Activated CD4-positive, alpha-beta T cell treated with anti-CD3 and anti-CD28 coated beads for 4 hours (primary cell): ENCODE measurements around the gene HCRT.
"Not testable (repeated sequence)": the region's sequence is repeated elsewhere in the genome, so short reads cannot be mapped to it uniquely, and the experiment has no call there.

Experiments
- DNase-seq, 2 donors: peaks; one replicate each; pipeline ENCODE4 v3.0.0-alpha.2; 2020

Gene HCRT

DNA sequence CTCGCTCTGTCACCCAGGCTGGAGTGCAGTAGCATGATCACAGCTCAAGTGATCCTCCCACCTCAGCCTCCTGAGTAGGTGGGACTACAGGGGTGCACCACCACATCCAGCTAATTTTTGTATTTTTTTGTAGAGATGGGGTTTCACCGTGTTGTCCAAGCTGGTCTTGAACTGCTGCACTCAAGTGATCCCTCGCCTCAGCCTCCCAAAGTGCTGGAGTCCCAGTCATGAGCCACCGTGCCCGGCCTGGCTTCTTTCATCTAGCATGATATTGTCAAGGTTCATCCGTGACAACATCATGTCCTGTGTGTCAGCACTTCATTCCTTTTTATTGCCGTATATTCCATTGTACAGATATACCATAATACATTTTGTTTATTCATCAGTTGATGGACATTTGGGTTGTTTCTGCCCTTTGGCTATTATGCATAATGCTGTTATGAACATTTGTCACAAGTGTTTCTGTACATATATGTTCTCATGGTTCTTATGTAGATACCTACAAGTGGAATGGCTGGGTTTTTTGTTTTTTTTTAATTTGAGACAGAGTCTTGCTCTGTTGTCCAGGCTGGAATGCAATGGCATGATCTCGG, 12.4 kb upstream of the HCRT start:
- DNase-seq, result no peak

DNA sequence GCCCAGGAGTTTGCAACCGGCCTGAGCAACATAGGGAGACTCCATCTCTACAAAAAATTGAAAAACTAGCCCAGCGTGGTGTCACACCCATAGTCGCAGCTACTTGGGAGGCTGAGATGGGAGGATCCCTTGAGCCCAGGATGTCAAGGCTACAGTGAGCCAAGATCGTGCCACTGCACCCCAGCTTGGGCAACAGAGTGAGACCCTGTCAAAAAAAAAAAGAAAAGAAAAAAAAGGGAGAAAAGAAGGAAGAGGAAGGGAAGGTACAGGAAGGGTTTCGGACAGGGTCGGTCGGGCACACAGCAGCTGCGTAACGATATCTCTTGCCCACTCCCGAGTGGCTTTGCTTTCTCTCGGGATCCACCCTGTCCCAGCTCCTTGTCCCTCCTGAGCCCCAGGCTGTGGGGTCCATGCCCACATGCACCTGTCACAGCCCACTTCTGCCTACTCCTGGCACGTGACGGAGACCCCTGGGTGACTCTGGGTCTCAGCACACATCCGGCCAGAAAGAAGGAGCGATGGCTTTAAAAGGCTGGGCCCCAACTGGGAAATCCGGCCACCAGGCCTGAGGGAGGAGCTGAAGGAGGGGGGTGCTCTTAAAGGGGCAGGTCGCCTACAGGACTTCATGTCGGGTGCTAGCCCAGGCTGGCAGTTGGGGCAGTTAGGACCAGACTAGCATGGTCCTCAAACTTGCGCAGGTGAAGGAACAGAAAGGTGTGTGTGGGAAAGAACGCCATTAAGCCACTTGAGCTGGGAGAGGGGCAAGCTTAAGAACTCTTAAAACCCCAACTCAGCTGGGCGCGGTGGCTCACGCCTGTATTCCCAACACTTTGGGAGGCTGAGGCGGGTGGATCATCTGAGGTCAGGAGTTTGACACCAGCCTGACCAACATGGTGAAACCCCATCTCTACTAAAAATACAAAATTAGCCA, 9.0 kb upstream of the HCRT start, which contains the start of gene GHDC:
TSS of gene GHDC (minus strand) at position 526 of the 931 bp plus-strand sequence. CDS start 913 bp downstream, outside the sequence.
- DNase-seq, result peak; percentile 72 to 75

DNA sequence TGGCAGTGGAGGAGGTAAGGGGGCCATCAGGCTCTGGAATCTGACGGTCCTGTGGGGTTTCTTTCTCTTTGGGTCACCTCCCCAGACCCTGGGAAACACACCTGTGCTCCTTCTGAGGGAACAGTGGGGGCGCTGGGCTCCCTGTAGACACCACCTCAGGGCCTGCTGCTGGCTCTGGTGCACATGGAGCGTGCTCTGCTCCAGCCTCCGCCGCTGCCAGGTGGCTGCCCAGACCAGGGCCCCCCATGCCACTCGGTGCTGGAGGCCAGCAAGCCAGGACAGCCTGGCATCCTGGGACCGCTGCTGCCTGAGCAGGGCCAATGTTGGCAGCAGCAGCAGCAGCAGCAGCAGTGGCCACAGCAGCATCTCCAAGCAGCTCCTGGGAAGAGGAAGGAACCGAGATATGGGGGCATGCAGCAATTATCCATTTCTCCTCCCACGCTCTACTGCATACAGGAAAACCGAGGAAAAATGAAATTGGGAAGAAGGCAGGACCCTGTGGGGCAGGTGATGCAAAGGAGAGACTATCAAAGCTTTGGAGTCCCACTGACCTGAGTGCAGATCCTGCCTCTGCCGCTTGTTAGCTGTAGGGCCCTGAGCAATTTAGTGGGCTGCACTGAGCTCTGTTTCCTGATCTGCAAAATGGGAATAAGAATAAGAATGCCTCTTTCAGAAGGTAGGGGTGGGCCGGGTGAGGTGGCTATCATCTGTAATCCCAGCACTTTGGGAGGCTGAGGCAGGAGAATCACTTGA, 8.1 kb upstream of the HCRT start:
- no peak for DNase-seq

DNA sequence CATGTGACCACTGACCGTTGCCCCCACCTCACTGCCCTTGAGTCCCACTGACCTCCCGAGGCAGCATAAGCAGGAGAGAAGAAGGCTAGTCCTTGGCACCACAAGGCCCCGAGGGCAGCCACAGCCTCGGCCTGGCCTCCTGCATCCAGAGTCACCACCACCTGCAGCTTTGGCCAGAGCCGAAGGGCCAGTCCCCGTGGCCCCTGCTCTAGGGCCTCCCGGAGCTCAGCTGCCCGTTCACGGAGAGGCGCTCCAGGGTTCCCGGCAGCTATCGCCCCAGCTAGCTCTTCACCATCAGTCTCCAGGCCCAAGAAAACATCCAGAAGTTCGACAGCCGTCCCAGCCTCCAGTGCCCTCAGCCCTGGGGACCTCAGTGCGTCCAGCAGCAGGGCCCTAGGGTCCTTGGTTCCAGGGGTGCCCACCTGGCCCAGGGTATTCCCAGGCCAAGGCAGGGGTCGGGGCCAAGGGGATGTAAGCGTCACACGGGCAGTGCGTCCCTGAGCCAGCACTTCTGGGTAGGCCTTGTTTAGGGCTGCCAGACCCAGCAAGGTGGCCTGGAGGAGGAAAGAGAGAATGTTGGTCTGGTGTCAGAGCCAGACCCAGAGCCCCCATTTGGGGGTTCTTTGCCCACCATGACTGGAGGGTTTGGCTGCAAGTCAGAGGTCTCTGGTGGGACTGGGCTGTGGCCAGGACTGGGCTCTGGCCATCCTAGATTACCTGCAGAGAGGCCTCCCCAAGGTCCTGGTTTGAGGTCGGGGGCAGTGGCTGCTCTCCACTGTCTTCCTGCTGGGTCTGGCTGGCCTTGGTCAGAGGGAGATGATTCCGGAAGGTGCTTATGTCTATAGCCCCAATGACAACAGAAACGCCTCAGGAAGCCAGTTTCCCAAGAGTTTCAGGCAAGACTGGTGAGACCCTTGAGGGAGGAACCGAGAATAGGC, 7.2 kb upstream of the HCRT start:
- no peak for DNase-seq

DNA sequence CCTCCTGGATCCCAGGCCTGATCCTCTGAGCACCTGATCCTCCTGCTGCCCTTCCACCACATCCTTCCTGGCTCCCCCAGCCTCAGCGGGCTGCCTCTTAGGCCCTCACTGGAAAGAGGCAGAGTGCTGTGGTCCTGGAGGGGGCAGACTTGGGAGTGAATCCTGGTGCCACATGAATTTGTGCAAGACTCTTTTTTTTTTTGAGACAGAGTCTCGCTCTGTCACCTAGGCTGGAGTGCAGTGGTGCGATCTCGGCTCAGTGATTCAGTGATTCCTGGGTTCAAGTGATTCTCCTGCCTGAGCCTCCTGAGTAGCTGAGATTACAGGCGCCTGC, 6.0 kb upstream of the HCRT start:
- DNase-seq, result no peak

DNA sequence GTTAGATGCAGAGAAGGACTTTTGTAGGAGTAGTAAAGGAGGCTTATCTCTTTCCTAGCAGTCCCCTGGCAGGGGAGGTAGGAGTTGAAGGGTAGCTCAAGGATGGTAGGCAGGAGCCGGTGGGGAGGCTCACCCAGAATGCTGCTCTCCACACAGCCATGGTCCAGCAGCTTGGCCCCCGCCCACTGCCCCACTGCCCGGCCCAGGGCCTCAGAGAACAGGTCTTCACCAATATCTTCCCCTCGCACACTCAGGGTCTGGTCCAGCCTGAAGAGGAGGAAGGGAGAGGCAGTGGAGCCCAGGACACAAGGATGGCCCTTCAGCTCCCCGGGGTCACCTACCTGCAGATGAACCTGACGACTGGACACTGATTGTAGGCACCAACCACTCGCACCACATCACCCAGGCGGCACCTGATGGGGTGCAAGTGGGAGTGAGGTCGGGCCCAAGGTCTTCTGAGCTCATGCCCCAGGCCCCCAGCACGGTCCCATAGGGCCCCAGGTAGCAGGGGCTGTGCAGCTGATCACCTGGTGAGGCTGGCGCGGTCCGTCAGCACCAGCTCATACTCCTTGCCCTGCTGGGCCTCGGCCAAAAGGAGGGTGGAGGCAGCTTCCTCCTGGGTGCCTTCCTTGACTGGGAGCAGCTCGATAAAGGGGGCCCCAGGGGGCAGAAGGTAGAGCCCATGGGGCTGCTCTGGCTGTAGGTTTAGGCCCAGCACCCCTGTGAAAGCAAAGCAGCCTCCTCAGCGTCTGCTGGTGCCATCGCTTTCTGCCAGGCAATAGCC, 5.4 kb upstream of the HCRT start:
- DNase-seq, result no peak

DNA sequence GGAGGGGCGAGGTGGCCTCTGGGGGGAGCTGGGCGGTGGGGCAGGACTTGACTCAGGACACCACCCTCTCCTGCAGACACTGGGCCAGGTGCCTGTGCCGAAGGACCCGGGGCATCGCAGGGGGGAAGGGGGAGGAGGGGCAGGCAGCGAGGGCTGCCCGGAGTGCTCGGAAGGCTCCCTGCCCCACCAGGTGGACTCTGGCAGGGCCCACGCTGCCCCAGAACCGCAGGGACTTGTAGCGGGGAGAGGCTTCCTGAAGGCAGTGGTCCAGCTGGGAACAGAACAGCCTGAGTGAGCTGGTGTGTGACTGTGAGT, 4.4 kb upstream of the HCRT start:
- DNase-seq, result no peak

DNA sequence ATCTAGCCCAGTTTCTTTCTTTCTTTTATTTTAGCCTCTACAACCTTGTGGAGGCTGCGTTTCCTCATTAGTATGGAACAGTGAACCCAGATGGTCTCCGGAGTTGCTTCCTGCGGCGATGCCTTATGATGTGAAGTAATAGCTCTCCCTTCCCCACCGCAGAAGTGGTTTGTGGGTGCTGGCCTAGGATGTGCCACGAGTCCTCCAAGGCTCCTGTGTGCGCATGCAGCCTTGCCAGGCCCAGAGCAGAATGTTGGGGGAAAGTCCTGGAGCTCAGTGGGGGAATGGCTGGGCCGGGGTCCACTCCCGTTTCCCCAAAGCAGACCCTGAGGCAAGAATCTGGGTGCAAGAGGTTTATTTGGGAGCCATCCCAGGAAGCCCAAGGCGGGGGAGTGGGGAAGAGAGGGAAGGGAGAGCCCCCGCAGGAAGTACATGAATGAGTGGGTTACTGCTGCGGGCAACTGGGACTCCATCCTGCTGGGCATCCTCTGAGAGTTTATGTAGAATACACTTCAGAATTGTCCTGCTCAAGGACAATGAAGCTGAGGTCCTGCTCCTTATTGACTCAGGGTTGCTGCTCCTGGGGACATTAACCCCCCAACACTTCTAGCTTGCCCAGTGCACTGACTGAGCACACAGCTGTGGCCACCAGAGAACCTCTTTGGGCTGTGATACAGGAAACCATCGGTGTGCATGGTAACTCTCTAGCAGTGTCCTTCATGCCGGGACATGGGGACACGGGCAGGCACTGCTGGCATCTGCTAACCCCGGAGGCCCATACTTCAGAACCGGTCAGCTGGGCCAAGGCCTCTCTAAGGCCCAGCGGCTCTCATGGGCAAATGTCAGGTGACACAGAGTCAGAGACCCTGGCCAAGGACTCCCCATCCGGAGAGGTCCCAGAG, 3.7 kb upstream of the HCRT start:
- DNase-seq, result no peak

DNA sequence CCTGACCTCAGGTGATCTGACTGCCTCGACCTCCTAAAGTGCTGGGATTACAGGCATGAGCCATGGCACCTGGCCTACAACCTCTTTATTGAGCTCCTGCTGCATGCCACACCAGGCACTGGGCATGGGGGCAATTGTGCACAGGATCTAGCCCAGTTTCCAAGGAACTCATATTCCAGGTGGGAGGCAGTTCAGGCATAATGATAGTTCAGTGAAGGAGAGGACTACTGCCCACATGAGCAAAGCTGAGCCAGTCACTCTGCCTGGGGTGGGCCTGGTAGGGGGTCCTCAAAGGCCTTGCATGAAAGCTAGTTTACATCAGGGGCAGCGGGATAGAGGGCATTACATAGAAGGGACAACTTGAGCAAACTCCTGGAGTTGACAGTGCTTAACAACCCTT, 2.6 kb upstream of the HCRT start:
- DNase-seq, result no peak

DNA sequence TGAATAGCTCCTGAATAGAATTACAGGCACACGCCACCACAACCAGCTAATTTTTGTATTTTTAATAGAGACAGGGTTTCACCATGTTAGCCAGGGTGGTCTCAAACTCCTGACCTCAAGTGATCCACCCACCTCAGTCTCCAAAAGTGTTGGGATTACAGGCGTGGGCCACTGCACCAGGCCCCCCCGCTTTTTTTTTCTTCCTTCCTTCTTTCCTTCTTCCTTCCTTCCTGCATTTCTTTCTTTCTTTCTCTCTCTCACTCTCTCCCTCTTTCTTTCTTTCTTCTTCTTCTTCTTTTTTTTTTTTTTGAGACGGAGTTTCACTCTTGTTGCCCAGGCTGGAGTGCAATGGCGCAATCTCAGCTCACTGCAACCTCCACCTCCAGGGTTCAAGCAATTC, 939 bp upstream of the HCRT start:
- DNase-seq, result not testable (repeated sequence)

DNA sequence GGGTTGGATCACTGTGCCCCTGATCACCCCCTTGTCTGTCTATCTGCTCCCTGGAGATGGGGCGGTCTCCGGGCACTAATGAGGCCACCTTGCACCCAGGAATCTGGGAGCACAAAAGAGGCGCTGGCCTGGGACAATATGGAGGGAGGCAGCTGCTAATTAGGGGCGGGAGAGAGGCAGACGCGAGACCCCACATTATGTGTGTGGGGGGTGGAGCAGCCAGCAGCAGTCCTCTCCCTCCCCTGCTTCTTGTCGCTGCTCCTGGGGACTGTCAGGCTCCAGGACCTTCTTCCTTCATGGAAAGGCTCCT, 324 bp upstream of the HCRT start:
- DNase-seq, result no peak

DNA sequence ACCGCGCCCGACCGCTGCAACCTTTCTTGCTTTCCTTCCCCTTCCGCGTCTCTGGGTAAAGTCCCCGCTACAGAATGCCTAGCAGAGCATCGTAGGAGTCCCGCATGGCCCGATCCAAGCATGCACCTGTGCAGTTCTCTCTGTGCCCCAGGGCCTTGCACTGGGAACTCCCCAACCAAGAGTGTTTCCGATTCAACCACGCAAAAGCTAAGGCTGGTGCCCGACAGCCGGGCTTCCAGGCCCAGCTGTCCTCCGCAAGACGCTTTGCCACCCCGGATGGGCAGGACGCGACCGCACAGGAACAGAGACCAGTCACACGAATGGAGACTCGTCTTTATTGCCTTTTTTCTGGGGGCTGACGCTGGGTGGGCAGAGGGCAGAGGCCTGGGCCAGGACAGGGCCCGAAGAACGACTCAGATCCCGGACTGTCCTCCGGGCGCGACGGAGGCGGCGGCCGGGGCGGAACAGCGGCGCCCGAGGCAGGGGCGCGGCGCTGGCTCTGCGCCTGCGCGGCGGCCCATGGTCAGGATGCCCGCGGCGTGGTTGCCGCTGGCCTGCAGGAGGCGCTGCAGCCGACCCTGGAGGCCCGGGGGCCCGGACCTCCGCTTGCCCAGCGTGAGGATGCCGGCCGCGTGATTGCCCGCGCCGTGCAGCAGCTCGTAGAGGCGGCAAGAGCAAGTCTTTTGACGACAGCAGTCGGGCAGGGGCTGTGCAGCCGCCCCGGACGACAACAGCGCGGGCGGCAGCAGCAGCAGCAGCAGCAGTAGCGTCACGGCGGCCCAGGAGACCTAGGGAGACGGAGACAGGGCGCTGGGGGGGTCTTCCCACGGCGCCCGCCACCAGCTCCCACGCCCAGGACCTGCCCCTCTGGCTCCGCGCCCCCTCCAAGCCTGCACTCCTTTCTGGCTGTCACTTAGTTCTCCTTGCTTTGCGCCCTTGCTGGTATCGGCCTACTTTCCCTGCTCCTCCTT, 1.2 kb downstream of the HCRT start:
- DNase-seq, result peak; percentile 66 to 74

DNA sequence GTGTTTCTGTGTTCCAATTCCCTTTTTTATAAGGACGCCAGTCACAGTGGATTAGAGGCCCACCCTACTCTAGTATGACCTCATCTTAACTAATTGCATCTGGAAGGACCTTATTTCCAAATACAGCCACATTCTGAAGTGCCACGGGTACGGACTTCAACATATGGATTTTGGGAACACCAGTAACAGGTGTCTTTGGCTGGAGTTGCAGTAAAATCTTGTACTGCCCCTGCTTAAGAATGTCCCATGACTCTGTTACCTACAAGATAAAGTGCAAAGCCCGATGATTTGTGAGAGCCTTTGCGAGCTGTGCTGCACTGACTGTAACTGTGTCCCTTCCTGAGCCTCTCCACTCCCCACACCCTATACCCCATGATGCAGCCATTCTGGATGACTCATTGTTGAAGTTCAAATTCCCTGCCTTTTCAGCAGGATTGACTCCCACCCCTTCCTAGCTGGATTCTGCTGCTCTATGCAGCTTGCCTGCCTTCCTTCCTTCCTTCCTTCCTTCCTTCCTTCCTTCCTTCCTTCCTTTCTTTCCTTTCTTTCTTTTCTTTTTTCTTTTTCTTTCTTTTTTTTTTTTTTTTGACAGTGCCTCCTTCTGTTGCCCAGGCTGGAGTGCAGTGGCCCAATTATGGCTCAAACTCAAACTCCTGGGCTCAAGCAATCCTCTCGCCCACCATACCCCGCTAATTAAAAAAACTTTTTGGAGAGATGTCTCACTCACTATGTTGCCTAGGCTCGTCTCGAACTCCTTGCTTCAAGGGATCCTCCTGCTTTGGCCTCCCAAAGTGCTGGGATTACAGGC, 2.1 kb downstream of the HCRT start:
- DNase-seq, result no peak

DNA sequence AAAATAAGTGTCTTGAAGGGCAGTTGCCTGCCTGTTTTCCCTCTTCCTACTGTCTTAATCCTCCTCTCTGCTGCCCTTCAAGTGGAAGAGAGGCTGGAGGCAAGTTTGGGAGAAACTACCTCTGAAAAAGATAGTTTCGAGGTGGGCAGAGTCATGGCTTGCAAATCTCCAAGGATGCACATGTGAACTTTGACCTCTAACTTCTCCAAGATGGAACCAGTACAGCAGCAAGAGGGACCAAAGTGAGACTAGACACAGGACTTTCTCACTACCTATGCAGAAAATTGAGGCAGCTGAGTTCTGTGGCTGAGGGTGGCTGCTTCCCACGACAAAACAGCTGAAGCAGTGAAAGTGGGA, 3.4 kb downstream of the HCRT start:
- no peak for DNase-seq

DNA sequence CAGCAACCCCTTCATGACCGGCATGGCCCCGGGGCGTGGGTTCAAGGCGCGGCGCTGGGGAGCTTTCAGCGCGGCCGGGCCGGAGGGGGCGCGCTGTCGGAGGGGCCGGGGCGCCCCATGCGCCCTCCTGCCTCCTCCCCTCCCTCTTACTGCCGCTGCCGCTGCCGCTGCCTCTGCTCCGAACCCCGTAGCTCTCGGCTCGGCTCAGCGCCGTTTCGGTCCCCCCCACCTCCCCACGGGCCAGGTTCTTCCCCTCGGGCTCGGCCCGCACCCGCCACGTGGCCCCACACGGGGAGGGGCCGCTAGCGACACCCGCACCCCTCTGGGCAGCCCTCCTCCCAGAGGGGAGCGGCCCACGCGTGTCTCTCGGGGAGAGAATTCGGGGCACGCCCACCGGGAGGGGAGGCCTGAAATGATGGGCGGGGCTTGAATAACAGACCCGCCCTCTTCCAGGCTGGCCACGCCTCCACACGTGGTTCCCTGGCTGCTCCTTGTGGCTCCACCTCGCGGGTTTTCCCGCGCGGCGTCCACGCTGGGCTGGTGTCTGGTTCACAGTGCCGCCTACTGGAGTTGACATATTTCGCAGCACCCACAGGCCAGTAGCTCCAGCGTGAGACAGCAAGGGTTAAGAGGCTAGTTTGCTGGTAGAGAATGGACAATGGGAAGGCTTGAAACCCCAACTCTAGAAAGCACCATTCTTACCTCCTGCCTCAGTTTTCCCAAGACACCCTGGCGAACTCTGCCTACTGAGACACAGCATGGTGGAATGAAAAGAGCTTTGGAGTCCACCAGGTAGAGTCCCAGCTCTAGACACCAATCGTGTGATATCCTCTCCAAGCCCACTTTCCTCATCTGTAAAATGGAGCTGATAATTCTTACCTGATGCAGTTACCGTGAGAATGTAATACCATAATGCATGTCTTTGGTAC, 4.1 kb downstream of the HCRT start, which contains the start of gene KCNH4:
TSS of gene KCNH4 (minus strand) at position 221 of the 929 bp plus-strand sequence. CDS start at position 24, 197 bp downstream.
- DNase-seq, result peak; percentile 92

DNA sequence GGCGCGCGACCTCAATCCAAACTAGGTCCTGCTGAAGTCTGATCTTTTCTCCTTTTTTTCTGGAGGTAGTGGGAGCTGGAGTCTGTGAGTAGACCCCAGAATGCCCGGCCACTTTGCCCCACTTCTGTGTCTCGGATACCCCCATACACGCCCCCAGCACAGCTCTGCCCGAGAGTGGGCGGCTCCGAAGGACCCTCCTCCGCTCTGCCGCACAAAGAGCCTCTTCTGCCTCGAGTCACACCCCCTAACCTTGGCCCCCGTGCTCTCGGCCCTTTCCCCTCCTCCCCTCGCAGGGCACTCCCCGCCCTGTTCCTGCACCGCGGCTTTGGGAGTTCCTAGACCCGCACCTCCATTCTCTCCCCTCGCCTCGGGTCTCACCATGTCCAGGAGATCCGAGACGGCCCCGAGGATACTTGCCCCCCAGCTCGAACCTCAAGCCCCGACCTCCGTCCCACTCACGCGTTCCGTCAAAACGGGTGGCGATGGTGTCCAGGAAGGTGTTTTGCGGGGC, 4.8 kb downstream of the HCRT start:
- no peak for DNase-seq

DNA sequence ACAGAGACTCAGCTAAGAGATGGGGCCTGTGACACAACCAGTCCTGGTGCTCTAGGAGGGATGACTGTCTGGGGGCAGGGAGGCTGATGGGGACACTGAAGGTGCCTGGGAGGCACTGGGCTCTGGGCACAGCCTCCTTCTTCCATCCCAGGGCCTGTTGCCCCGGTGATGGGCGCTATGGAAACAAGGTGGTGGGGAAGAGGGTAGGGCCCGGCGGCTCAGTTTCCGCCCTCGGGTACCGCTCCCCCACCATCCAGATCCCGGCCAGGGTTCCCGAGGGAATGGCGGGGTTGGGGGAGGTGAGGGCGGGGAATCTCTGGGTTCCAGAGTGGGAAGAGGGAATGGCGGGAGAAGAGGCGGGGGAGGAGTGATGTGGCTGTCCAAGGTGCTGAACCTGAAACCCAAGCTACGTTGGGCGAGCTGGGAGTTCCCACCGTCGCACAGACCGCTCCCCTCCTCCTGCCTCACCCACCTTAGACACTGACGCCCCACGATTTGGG, 5.3 kb downstream of the HCRT start:
- DNase-seq, result peak in 1 of 2 donors; percentile 29
